ENCODE measurements around the gene SHF. TPM values are rescaled to one million over a fixed set of nuclear protein-coding genes. Genes with fewer than 3 reads are reported as not detected.

The SHF gene
- total and polyA plus RNA-seq, 2 donors (not counting 1 experiment from before 2014, with no cell fraction given): 0.85 to 3.3 TPM

DNA sequence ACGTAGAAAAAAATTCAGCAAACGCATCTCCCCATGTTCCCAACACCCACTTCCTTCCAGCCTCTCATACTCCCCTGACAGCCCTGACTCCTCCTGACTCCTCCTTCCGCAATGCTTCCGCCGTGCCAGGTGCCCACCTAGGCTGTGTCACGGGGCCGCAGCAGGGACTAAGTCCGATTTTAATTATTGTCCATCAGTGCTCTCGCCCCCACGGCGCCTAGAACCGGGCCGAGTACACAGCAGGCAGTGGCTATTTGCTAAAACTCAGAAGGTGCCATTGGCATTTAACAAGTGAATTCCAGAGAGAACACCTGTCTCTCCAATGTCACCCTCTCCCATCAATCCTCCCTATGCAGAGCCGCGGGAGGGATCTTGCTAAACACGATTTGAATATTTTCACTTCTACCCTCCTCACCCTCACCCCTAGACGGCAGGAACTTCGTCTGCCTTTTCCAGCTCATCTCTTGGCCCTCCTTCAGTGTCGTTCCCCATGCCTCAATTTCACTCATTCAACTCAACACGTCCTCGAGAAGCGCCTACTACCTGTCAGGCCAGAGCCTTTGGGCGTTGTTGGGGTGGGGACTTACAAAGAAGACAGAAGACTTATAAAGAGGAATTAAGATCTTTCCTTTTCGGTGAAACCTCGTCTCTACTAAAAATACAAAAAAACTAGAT is 11.5 kb upstream of the SHF start:
- Histone ChIP-seq H3K4me2 (ENCODE audit: extremely low read depth, insufficient read depth, low read length) (peak overlapping the region; percentile 100), H3K4me1 (ENCODE audit: control insufficient read depth, extremely low read depth, insufficient read depth, low read length) (peaks cover 6% of the 10 kb centered on the region), H3K27ac (ENCODE audit: insufficient read depth, low read length) (peak overlapping the region; percentile 82), H3K9me3 (ENCODE audit: control insufficient read depth, insufficient read depth, low read depth, low read length) (no peaks in the 10 kb centered on the region), H3K4me3 (replicated peaks in 1 of 4; ENCODE audit: control extremely low read depth in 1 of 4, insufficient read depth in 1 of 4, low read depth in 3 of 4, low read length in 4 of 4) (peak overlapping the region; percentile 66 to 88 (median 86)), H3K36me3 (ENCODE audit: control insufficient read depth, insufficient read depth, low read length) (no peaks in the 10 kb centered on the region), H3K27me3 (ENCODE audit: control insufficient read depth, insufficient read depth, low read length) (no peaks in the 10 kb centered on the region), H3K79me2 (ENCODE audit: control insufficient read depth, insufficient read depth, low read length) (no peaks in the 10 kb centered on the region), H2AFZ (ENCODE audit: low read length) (peak overlapping the region; percentile 99), H4K20me1 (ENCODE audit: control insufficient read depth, extremely low read depth, insufficient read depth, low read length) (no peaks in the 10 kb centered on the region), H3K9ac (ENCODE audit: insufficient read depth, low read length) (peak overlapping the region; percentile 59)
- DNase-seq (ENCODE audit: low read depth in 2 of 2): peak; percentile 17 to 26
- TF ChIP-seq, protein P1, sequence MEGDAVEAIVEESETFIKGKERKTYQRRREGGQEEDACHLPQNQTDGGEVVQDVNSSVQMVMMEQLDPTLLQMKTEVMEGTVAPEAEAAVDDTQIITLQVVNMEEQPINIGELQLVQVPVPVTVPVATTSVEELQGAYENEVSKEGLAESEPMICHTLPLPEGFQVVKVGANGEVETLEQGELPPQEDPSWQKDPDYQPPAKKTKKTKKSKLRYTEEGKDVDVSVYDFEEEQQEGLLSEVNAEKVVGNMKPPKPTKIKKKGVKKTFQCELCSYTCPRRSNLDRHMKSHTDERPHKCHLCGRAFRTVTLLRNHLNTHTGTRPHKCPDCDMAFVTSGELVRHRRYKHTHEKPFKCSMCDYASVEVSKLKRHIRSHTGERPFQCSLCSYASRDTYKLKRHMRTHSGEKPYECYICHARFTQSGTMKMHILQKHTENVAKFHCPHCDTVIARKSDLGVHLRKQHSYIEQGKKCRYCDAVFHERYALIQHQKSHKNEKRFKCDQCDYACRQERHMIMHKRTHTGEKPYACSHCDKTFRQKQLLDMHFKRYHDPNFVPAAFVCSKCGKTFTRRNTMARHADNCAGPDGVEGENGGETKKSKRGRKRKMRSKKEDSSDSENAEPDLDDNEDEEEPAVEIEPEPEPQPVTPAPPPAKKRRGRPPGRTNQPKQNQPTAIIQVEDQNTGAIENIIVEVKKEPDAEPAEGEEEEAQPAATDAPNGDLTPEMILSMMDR (conservative IDR thresholded peaks at IDR 0.05 in 1 of 2, IDR thresholded peaks at IDR 0.05 in 1 of 2; ENCODE audit: low read depth in 1 of 2, low read length in 2 of 2): no peak
- TF ChIP-seq EZH2 (IDR thresholded peaks at IDR 0.05; ENCODE audit: low read length, missing control alignments): no peak

DNA sequence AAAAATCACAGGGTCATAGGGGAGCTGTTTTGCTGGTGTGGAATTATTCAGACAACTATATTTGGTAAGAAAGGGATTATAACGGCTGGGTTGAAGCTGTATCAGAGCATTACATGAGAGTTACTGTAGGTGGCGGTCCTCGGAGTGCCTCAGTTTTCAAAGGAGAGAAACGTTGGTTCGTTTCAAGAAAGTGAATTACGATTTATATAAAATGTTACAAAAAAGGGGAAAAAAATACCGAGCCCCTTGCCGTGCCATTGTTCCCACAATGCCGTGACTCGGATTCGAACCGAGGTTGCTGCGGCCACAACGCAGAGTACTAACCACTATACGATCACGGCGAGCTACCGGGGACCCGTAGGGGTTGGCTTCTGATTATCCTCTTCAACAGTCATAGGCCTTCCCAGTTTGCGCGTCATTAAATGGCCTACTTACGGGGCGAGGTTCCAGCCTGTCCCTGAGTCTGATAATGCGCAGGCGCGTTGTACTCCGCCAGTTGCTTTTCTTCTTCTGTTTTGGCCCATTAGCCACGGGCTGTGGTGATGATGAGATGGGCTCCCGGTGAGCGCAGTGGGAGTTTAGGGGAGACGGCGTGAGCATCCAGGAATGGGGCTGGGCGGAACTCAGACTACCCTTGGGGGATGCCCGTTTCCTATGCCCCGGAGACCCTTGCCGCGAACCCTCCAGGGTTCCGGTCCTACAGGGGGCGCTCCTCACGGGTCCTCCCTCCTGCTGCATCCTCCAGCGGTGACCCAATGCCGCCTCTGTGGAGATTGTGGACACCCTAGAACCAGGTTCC is 10.8 kb upstream of the SHF start:
- DNase-seq (ENCODE audit: low read depth in 2 of 2): peak; percentile 93 to 99

DNA sequence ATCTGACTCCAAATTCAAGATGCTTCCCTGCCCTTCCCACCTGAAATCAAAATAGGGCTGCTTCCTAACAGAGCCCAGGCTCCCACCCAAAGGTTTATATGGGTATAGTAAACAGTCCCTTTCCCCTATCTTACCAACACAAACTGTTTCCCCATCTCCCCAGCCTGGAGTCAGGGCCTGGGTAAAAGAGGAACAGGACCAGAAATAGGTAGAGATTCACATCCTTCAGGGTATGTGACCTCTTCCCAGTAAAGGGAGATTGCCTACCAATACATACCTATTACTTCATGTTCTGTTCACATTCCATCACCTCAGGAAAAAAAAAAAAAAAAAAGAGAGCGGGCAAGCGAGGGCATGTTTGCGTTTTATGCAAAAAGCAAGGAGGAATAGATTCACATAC is 9.7 kb upstream of the SHF start:
- H3K79me2 ChIP-seq (ENCODE audit: control insufficient read depth, insufficient read depth, low read length): no peaks in the 10 kb centered on the region
- H3K9me3 ChIP-seq (ENCODE audit: control insufficient read depth, insufficient read depth, low read depth, low read length): no peaks in the 10 kb centered on the region
- DNase-seq (ENCODE audit: low read depth in 2 of 2): no peak
- no peak overlapping the region for H2AFZ ChIP-seq (ENCODE audit: low read length)
- no peaks in the 10 kb centered on the region for H4K20me1 ChIP-seq (ENCODE audit: control insufficient read depth, extremely low read depth, insufficient read depth, low read length)
- H3K4me3 ChIP-seq (replicated peaks in 1 of 4; ENCODE audit: control extremely low read depth in 1 of 4, insufficient read depth in 1 of 4, low read depth in 3 of 4, low read length in 4 of 4): peak overlapping the region in 2 of 4 experiments; percentile 24 to 86
- H3K9ac ChIP-seq (ENCODE audit: insufficient read depth, low read length): no peak overlapping the region
- no peaks in the 10 kb centered on the region for H3K36me3 ChIP-seq (ENCODE audit: control insufficient read depth, insufficient read depth, low read length)
- peak overlapping the region; percentile 83 for H3K4me2 ChIP-seq (ENCODE audit: extremely low read depth, insufficient read depth, low read length)
- H3K27me3 ChIP-seq (ENCODE audit: control insufficient read depth, insufficient read depth, low read length): no peaks in the 10 kb centered on the region
- H3K27ac ChIP-seq (ENCODE audit: insufficient read depth, low read length): no peak overlapping the region
- TF ChIP-seq, protein P1 (conservative IDR thresholded peaks at IDR 0.05 in 1 of 2, IDR thresholded peaks at IDR 0.05 in 1 of 2; ENCODE audit: low read depth in 1 of 2, low read length in 2 of 2): no peak
- no peak for TF ChIP-seq EZH2 (IDR thresholded peaks at IDR 0.05; ENCODE audit: low read length, missing control alignments)
- peaks cover 6% of the 10 kb centered on the region for H3K4me1 ChIP-seq (ENCODE audit: control insufficient read depth, extremely low read depth, insufficient read depth, low read length)

More for the DNA sequence above, 10.8 kb upstream of the SHF start:
- Histone ChIP-seq H3K79me2 (ENCODE audit: control insufficient read depth, insufficient read depth, low read length) (no peaks in the 10 kb centered on the region), H4K20me1 (ENCODE audit: control insufficient read depth, extremely low read depth, insufficient read depth, low read length) (no peaks in the 10 kb centered on the region), H3K9me3 (ENCODE audit: control insufficient read depth, insufficient read depth, low read depth, low read length) (no peaks in the 10 kb centered on the region), H3K4me3 (replicated peaks in 1 of 4; ENCODE audit: control extremely low read depth in 1 of 4, insufficient read depth in 1 of 4, low read depth in 3 of 4, low read length in 4 of 4) (peak overlapping the region; percentile 83 to 88 (median 87)), H3K9ac (ENCODE audit: insufficient read depth, low read length) (peak overlapping the region; percentile 59), H3K4me2 (ENCODE audit: extremely low read depth, insufficient read depth, low read length) (peak overlapping the region; percentile 100), H3K36me3 (ENCODE audit: control insufficient read depth, insufficient read depth, low read length) (no peaks in the 10 kb centered on the region), H3K27me3 (ENCODE audit: control insufficient read depth, insufficient read depth, low read length) (no peaks in the 10 kb centered on the region), H3K27ac (ENCODE audit: insufficient read depth, low read length) (peak overlapping the region; percentile 82), H3K4me1 (ENCODE audit: control insufficient read depth, extremely low read depth, insufficient read depth, low read length) (peaks cover 6% of the 10 kb centered on the region), H2AFZ (ENCODE audit: low read length) (peak overlapping the region; percentile 99)
- no peak for TF ChIP-seq EZH2 (IDR thresholded peaks at IDR 0.05; ENCODE audit: low read length, missing control alignments)
- TF ChIP-seq, protein P1 (conservative IDR thresholded peaks at IDR 0.05 in 1 of 2, IDR thresholded peaks at IDR 0.05 in 1 of 2; ENCODE audit: low read depth in 1 of 2, low read length in 2 of 2): peak; percentile 85 to 86
